ENCODE data around the gene OR4D2.

GRCh38 chr17:58207451-58207850 lies 40.7 kb downstream of the OR4D2 start:
- TF ChIP-seq CTCF (IDR thresholded peaks at IDR 0.05; ENCODE audit: poor library complexity) (no peak), EZH2phosphoT487 (IDR thresholded peaks at IDR 0.05; ENCODE audit: low read depth, severe bottlenecking, unreplicated experiment) (no peak)

Measured in hepatocyte (in vitro differentiated cells).